Activated T-helper 2 cell treated with anti-CD3 and anti-CD28 coated beads, Interferon-gamma antibody, Interleukin-2, Interleukin-4, amounts not matched to agents 10 μg/mL and 5 μg/mL and 100 μg/mL, durations not matched to agents 14 hours and 24 hours and 36 hours (primary cell): ENCODE measurements around the gene ANO3. TPM values are rescaled to one million over a fixed set of nuclear protein-coding genes. Genes with fewer than 3 reads are reported as not detected.

Source experiments
- DNase-seq: peaks from one replicate; pipeline ENCODE4 v3.0.0; 2021; ENCODE audit warnings: low spot score
- H3K27ac Mint-ChIP-seq: one replicate; pipeline ENCODE4 v1.8.0; 2021; ENCODE audit warnings: mixed read lengths
- H3K27me3 Mint-ChIP-seq: one replicate; pipeline ENCODE4 v1.8.0; 2021; ENCODE audit warnings: low read depth, mixed read lengths
- H3K36me3 Mint-ChIP-seq: one replicate; pipeline ENCODE4 v1.8.0; 2021; ENCODE audit warnings: low read depth, mixed read lengths
- H3K4me1 Mint-ChIP-seq: one replicate; pipeline ENCODE4 v1.8.0; 2021; ENCODE audit warnings: low read depth, mixed read lengths
- H3K4me3 Mint-ChIP-seq: one replicate; pipeline ENCODE4 v1.8.0; 2021; ENCODE audit warnings: low read depth, mild to moderate bottlenecking, moderate library complexity, mixed read lengths
- H3K9me3 Mint-ChIP-seq: one replicate; pipeline ENCODE4 v1.8.0; 2021; ENCODE audit warnings: mixed read lengths
- intact Hi-C: fragments of 100-400 bp; cut with micrococcal nuclease; formaldehyde crosslinking; loops from one replicate; pipeline ENCODE4 v1.15.1; 2023
- total RNA-seq: library from RNA; stranded (reverse); gene quantifications from 2 replicates; pipeline ENCODE4 v1.2.3, GENCODE V29; 2022

The ANO3 gene
- total RNA-seq, 1 donor from 2014 or later, result not detected

DNA sequence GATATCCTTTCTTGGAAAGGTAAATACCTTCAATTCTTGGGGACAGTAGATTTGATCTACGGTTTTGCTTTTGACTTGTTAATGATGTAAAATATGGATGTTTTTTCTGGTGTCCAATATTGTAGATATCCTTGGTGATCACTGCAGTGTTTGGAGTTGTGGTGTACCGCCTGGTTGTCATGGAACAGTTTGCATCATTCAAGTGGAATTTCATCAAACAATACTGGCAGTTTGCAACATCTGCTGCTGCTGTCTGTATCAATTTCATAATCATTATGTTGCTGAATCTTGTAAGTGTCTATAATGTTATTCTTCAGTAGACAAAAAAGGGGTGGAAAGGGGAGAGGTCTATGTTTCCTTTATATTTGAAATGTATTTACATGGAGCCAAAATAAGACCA, 267.5 kb downstream of the ANO3 start:
- Mint-ChIP-seq H3K9me3 (peaks cover 31% of the 10 kb centered on the region), H3K27ac (no peak overlapping the region), H3K4me1 (no peaks in the 10 kb centered on the region), H3K4me3 (no peak overlapping the region), H3K27me3 (no peaks in the 10 kb centered on the region), H3K36me3 (no peaks in the 10 kb centered on the region)
- no peak for DNase-seq
- intact Hi-C loops, result no loop called here

DNA sequence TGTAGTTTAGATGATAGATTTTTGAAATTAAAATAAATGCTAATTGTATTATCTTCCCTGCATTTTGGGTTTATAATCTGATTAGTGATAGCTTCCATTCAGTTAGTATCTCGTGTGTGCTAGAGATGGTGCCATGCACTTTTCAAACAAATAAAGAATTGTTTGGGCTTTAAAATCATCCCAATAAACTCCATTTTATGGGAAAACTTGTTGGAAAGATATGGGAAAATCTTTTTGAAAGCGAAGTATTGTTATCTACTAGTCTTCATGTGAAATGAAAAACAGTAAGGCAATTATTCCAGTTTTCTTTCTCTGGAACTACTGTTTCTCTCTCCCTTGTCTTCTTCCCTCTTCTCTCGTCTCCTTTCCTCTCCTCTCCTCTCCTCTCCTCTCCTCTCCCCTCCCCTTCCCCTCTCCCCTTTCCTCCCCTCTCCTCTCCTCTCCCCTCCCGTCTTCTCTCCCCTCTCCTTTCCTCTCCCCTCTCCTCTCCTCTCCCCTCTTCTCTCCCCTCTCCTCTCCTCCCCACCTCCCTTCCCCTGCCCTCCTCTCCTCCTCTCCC, 268.0 kb downstream of the ANO3 start:
- Mint-ChIP-seq H3K9me3 (peaks cover 31% of the 10 kb centered on the region), H3K27me3 (no peaks in the 10 kb centered on the region)

DNA sequence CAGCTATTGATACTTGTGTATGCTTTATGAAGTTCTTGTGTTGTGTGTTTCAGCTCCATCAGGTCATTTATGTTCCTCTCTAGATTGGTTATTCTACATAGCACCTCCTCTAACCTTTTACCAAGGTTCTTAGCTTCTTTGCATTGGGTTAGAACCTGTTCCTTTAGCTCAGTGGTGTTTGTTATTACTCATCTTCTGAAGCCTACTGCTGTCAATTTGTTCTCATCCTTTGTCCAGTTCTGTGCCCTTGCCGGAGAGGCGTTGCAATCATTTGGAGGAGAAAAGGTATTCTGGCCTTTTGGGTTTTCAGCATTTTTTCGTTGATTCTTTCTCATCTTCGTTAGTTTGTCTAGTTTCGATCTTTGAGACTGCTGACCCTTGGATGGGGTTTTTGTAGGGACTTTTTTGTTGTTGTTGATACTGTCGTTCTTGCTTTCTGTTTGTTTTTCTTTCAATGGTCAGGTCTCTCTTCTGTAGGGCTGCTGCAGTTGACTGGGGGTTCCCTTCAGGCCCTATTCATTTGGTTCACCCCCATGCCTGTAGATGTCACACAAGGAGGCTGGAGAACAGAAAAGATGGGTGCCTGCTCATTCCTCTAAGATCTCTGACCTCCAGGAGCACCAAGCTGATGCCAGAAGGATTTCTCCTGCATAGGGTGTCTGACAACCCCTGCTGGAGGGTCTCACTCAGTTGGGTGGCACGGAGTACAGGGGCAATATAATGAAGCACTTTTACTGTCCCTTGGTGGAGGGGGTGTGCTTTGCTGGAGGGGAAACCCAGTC, 276.0 kb downstream of the ANO3 start:
- intact Hi-C loops, result no loop called here
- Mint-ChIP-seq H3K4me3 (no peak overlapping the region), H3K4me1 (no peaks in the 10 kb centered on the region), H3K9me3 (peaks cover 22% of the 10 kb centered on the region), H3K36me3 (no peaks in the 10 kb centered on the region), H3K27ac (no peak overlapping the region), H3K27me3 (no peaks in the 10 kb centered on the region)
- no peak for DNase-seq

More for the DNA sequence above, 268.0 kb downstream of the ANO3 start:
- no peak for DNase-seq
- Mint-ChIP-seq H3K4me1 (no peaks in the 10 kb centered on the region), H3K36me3 (no peaks in the 10 kb centered on the region), H3K27ac (no peak overlapping the region), H3K4me3 (no peak overlapping the region)
- intact Hi-C loops, result no loop called here

DNA sequence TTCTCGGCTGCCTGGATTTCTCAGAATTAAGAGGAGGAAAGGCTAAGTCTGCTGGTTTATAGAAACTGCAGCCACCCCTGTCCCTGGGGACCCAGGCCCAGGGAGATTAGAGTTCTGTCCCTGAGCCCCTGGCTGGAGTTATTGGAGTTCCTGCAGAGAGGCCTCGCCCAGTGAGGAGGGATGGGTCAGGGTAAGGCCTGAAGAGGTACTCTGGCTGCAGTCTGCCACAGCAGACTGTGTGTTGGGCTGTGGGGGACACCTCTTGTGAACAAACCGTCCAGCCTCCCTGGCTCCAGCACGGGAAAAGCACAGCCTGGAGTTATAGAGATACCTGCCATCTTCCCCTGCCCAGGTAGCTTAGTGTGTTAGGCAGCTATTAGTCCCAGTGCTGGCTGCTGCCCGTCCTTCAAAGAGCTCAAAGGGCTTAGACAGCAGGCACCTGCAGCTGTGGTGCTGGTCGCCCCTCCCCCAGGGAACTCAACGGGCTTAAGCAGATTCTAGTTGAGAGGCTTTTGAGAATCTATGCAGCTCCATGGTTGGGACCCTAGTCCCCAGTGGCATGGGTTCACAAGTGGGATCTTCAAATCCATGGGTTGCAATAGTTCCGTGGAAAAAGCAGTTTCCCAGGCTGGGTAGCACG, 276.7 kb downstream of the ANO3 start:
- no peaks in the 10 kb centered on the region for H3K4me1 Mint-ChIP-seq
- intact Hi-C loops, result no loop called here

DNA sequence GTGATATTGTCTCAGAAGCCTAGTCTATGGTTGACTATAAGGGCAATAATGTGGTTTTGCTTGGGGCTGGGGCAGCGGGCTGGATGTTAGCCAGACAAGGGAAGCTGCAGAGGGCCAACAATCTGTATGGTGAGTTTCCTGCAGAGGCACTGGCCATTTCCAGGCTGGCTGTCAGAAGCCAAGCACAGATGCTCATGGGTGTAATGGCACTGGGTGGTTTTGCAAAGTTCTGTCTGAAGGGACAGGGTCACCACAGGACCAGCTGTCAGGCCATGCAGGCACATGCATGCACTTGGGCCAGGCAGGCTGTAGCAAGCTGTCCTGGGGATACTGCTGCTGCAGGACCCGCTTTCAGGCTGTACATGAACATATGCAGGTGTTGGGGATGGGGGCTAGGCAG, 281.8 kb downstream of the ANO3 start:
- intact Hi-C loops, result no loop called here
- Mint-ChIP-seq H3K27me3 (no peaks in the 10 kb centered on the region), H3K4me3 (no peak overlapping the region), H3K4me1 (no peaks in the 10 kb centered on the region), H3K27ac (no peak overlapping the region), H3K36me3 (no peaks in the 10 kb centered on the region), H3K9me3 (peaks cover 19% of the 10 kb centered on the region)
- DNase-seq, result no peak

More for the DNA sequence above, 276.7 kb downstream of the ANO3 start:
- peaks cover 26% of the 10 kb centered on the region for H3K9me3 Mint-ChIP-seq
- H3K4me3 Mint-ChIP-seq, result no peak overlapping the region
- H3K27ac Mint-ChIP-seq, result no peak overlapping the region
- no peak for DNase-seq
- H3K27me3 Mint-ChIP-seq, result no peaks in the 10 kb centered on the region
- no peaks in the 10 kb centered on the region for H3K36me3 Mint-ChIP-seq

DNA sequence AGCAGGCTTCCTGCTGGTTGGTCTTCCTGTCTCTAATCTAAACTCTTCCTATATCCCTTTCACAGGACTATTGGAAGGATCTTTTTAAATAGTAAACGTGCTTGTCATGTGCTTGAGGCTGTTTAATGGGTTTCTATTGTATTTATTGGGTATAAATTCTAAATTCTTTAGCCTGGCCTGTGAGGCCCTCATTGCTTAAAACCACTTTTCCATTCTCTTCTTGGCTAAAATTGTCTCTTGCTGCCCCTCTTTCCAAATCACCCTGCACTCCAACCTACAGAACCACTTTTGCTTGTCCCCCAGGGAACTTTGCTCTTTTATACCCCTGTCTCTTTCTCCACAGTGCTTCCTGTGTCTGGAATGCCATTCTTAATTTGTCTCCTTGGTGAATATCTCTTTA, 286.5 kb downstream of the ANO3 start:
- Mint-ChIP-seq H3K27me3 (no peaks in the 10 kb centered on the region), H3K4me3 (no peak overlapping the region), H3K36me3 (no peaks in the 10 kb centered on the region), H3K27ac (no peak overlapping the region), H3K4me1 (no peaks in the 10 kb centered on the region), H3K9me3 (peaks cover 5% of the 10 kb centered on the region)
- no peak for DNase-seq
- intact Hi-C loops, result no loop called here

DNA sequence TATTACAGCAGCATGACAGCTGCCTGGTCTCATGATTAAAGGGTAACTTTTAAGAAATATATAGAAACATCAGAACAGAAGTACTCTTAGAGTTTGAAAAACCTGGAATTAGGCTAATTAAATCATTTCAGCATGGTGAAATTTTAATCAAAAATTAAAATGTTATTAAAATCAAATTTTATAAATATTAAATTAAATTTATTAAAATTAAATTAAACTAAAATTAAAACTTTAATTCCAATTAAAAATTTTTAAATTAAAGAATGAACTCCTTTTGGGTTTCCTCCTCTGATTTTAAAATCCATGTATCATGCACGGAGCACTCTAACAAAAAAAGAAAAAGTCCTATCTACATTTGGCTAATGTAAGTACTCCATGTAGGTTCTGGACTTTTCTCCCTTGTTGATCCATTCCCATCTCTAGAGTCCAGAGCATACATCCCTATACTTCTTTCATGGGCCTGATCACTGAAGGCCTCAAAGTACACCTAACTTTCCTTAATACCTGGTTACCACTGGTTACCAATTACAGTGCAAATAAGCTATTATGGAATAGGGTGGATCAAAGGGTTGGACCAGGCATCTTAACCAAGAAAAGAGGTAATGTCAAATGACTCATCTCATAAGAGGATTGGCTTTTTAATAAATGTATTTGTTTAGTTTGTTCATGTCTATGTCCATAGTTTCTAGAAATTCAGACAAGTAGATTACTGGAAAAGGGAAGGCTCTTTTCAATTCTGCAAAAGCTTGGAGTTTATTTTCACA, 288.5 kb downstream of the ANO3 start:
- no peak for DNase-seq
- H3K9me3 Mint-ChIP-seq, result no peaks in the 10 kb centered on the region
- no peak overlapping the region for H3K27ac Mint-ChIP-seq
- H3K4me1 Mint-ChIP-seq, result no peaks in the 10 kb centered on the region
- no peaks in the 10 kb centered on the region for H3K27me3 Mint-ChIP-seq
- intact Hi-C loops, result no loop called here
- no peak overlapping the region for H3K4me3 Mint-ChIP-seq
- no peaks in the 10 kb centered on the region for H3K36me3 Mint-ChIP-seq

DNA sequence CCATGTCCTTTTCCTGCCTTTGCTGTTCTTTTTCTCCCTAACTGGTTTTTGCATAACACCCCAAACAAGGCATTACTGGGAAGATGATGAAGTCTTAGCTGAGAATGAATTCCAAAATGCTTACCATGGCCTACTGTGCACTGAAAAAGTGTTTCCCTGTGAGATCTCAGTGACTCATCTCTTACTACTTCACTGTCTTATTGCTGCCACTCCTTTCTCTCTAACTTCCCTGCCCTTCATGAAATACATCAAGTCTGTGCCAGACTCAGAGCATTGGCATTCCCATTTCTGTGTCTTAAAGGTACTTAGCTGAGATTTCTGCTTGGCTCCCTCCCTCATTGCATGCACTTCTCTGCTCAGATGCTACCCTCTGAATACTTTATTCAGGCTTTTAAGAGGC, 289.2 kb downstream of the ANO3 start:
- intact Hi-C loops, result no loop called here
- H3K27me3 Mint-ChIP-seq, result no peaks in the 10 kb centered on the region
- no peak overlapping the region for H3K27ac Mint-ChIP-seq
- no peak overlapping the region for H3K4me3 Mint-ChIP-seq
- no peaks in the 10 kb centered on the region for H3K4me1 Mint-ChIP-seq
- DNase-seq, result no peak
- H3K9me3 Mint-ChIP-seq, result peaks cover 5% of the 10 kb centered on the region
- no peaks in the 10 kb centered on the region for H3K36me3 Mint-ChIP-seq

DNA sequence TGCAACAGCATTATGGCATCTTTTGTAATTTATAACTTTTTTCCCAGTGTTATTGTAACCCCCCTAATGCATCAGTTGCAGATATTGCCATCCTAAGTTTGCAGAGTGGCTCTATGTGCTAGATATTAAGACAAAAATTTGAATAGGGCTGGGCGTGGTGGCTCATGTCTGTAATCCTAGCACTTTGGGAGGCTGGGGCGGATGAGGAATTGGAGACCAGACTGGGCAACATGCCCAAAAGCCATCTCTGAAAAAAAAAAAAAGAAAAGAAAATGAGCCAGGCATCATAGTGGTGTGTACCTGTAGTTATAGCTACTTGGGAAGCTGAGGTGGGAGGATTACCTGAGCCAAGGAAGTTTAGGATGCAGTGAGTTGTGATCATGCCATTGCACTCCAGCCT, 290.3 kb downstream of the ANO3 start:
- H3K9me3 Mint-ChIP-seq, result peaks cover 9% of the 10 kb centered on the region
- no peaks in the 10 kb centered on the region for H3K4me1 Mint-ChIP-seq
- no peak overlapping the region for H3K27ac Mint-ChIP-seq
- no peak overlapping the region for H3K4me3 Mint-ChIP-seq
- intact Hi-C loops, result no loop called here
- DNase-seq, result no peak
- no peaks in the 10 kb centered on the region for H3K36me3 Mint-ChIP-seq
- no peaks in the 10 kb centered on the region for H3K27me3 Mint-ChIP-seq

DNA sequence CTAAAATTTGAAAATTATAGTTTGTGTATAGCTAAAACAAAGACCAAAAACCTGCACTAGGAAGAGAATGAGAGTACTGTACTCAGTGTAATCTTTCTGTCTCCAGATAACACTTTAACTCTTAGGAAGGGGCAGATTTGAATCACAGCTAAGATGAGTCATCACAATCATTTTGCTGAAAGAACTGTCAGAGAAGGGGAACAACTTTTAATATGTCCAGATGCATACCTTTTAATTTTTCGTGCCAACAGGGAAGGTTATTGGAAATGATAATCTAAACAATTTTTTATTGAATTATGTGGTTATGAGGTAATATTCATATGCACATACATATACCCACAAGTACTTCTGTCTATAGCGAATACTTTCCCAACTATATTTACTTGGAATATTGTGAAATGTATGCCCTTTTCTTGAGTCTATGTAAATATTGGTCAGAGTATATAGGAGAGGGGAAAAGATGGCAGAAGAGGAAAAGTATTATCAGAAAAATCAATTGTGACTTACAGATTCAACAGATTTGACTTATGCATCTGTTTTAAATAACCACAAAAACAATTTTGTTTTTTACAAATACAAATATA, 291.2 kb downstream of the ANO3 start:
- Mint-ChIP-seq H3K36me3 (no peaks in the 10 kb centered on the region), H3K9me3 (peaks cover 9% of the 10 kb centered on the region), H3K27me3 (no peaks in the 10 kb centered on the region), H3K4me1 (no peaks in the 10 kb centered on the region), H3K4me3 (no peak overlapping the region), H3K27ac (no peak overlapping the region)
- no peak for DNase-seq
- intact Hi-C loops, result no loop called here

DNA sequence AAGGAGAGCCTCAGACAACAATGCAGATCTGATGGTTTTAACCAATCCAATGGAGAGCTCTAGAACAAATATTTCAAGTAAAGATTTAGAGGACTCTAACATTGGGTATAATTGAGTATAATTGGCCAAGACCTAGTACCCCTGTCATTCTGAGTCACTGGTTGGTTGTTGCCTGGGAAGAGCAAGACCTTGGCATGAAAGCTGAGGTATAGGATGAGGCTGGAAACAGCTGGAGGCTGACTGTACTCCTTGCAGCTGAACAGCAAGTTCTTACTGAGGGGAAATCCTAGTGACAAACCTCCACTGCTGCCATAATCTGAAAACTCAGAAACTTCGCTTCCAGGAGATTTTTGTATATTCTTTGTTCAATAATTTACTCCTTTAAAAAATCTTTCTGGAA, 294.4 kb downstream of the ANO3 start:
- Mint-ChIP-seq H3K4me3 (no peak overlapping the region), H3K27me3 (no peaks in the 10 kb centered on the region), H3K4me1 (no peaks in the 10 kb centered on the region), H3K27ac (no peak overlapping the region), H3K36me3 (no peaks in the 10 kb centered on the region), H3K9me3 (peaks cover 9% of the 10 kb centered on the region)
- DNase-seq, result no peak
- intact Hi-C loops, result no loop called here

DNA sequence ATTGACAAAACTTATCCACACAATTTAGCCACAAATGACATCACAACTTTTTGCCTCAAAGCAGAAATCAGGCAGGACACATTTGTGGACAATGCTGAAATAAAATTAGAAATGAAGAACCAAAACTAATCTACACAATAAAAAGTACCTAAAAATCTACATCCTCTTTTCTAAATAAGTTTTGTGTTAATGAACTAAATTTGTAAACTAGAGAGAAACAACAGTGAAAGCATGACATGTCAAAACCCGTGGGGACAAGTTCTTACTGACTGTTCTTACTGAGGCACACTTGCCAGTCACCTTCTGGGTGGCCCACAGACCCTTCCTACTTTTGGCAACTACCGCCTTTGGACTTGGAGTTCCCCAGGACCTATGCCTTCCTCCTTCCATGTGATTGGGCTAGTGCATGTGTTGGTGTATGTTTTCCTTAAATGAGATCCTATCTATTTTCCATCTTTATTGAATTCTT, 300.8 kb downstream of the ANO3 start:
- Mint-ChIP-seq H3K36me3 (no peaks in the 10 kb centered on the region), H3K27ac (no peak overlapping the region), H3K27me3 (no peaks in the 10 kb centered on the region), H3K9me3 (peaks cover 9% of the 10 kb centered on the region), H3K4me1 (no peaks in the 10 kb centered on the region), H3K4me3 (no peak overlapping the region)
- intact Hi-C loops, result no loop called here
- no peak for DNase-seq
